Measurements from ENCODE around the gene C2orf81. TPM values are rescaled to one million over a fixed set of nuclear protein-coding genes. Genes with fewer than 3 reads are reported as not detected.

Gene C2orf81
- total RNA-seq, 4 donors from 2014 or later = 0.48 to 1.4 (median 1.0) TPM

DNA sequence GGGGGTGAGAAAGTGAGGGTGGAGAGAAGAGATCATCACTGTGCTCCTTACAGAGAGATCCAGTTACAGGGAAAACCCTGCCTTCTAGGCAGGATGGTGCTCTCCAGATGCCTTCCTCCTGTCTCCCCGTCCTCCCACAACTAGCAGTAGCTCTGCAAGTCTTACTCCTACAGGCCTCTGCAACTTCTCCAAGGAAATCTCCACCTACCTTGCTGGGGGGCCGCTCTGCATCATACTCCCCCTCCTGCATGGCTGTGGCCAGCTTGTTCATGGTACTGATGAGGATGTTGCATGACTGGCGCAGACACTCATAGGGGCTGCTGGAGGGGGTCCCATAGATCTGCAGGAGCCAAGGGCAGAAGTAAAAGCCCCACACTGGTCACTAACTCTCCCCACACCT, 55.4 kb downstream of the C2orf81 start:
- ATAC-seq (ENCODE audit: low FRiP score) = no peak
- DNase-seq (ENCODE audit: low spot score) = no peak
- TF ChIP-seq CTCF (IDR thresholded peaks at IDR 0.05) = no peak

- no peak for TF ChIP-seq CTCF (IDR thresholded peaks at IDR 0.05)
- no peak for DNase-seq (ENCODE audit: low spot score)
- no peak for ATAC-seq (ENCODE audit: low FRiP score)
These were observed 56.6 kb downstream of the C2orf81 start for GRCh38 chr2:74364533-74365505.

Other genes starting within 250 kb of the C2orf81 start
- 100 to 1,000 TPM in 1 of 4 donors, 10 to 100 TPM in 3; 84.9 to 109 (median 93.2) TPM for gene MOB1A, start 242.7 kb downstream of the C2orf81 start, total RNA-seq
- 100 to 1,000 TPM in 1 of 4 donors, 10 to 100 TPM in 3; 34.8 to 111 (median 46.5) TPM for gene MTHFD2, start 223.0 kb downstream of the C2orf81 start, total RNA-seq
- 1 to 10 TPM; 1.2 to 3.0 (median 1.6) TPM for gene SLC4A5, start 78.2 kb downstream of the C2orf81 start, total RNA-seq
- 100 to 1,000 TPM in 3 of 4 donors, 10 to 100 TPM in 1; 83.1 to 122 (median 114) TPM for gene DCTN1, start 41.3 kb downstream of the C2orf81 start, total RNA-seq
- 10 to 100 TPM in 1 of 4 donors, 1 to 10 TPM in 3; 3.0 to 10.5 (median 6.1) TPM for gene WDR54, start 111 bp upstream of the C2orf81 start, total RNA-seq
- 10 to 100 TPM in 3 of 4 donors, 1 to 10 TPM in 1; 9.1 to 32.2 (median 19.3) TPM for gene RTKN, start 20.3 kb upstream of the C2orf81 start, total RNA-seq
- 10 to 100 TPM in 3 of 4 donors, 1 to 10 TPM in 1; 4.6 to 26.5 (median 14.9) TPM for gene INO80B, start 33.5 kb upstream of the C2orf81 start, total RNA-seq
- 10 to 100 TPM; 34.9 to 64.5 (median 44.3) TPM for gene WBP1, start 36.8 kb upstream of the C2orf81 start, total RNA-seq
- 10 to 100 TPM; 31.8 to 43.0 (median 40.4) TPM for gene MOGS, start 43.8 kb upstream of the C2orf81 start, total RNA-seq
- 10 to 100 TPM; 33.3 to 44.6 (median 36.9) TPM for gene MRPL53, start 51.1 kb upstream of the C2orf81 start, total RNA-seq
- gene CCDC142, start 61.4 kb upstream of the C2orf81 start, total RNA-seq = 10 to 100 TPM in 3 of 4 donors, 1 to 10 TPM in 1; 7.4 to 31.6 (median 27.3) TPM
- 10 to 100 TPM; 16.8 to 25.7 (median 22.1) TPM for gene TTC31, start 61.5 kb upstream of the C2orf81 start, total RNA-seq
- gene LBX2, start 78.0 kb upstream of the C2orf81 start, total RNA-seq = 1 to 10 TPM in 3 of 4 donors, under 1 TPM in 1; 0.79 to 5.6 (median 1.3) TPM
- 10 to 100 TPM; 11.6 to 20.2 (median 16.8) TPM for gene PCGF1, start 86.1 kb upstream of the C2orf81 start, total RNA-seq
- gene TLX2, start 92.8 kb upstream of the C2orf81 start, total RNA-seq = not detected
- gene DQX1, start 104.6 kb upstream of the C2orf81 start, total RNA-seq = not detected
- 100 to 1,000 TPM; 120 to 157 (median 146) TPM for gene AUP1, start 108.1 kb upstream of the C2orf81 start, total RNA-seq
- 10 to 100 TPM; 30.7 to 45.6 (median 36.8) TPM for gene HTRA2, start 108.3 kb upstream of the C2orf81 start, total RNA-seq
- gene LOXL3, start 132.3 kb upstream of the C2orf81 start, total RNA-seq = 10 to 100 TPM in 2 of 4 donors, 1 to 10 TPM in 2; 7.5 to 12.4 (median 9.1) TPM
- 10 to 100 TPM; 16.0 to 39.4 (median 30.5) TPM for gene DOK1, start 133.1 kb upstream of the C2orf81 start, total RNA-seq
- 1 to 10 TPM in 1 of 4 donors, under 1 TPM in 3; 0.56 to 1.8 (median 0.91) TPM for gene M1AP, start 226.7 kb upstream of the C2orf81 start, total RNA-seq
- gene SEMA4F, start 232.6 kb upstream of the C2orf81 start, total RNA-seq = 1 to 10 TPM; 3.5 to 7.3 (median 5.3) TPM